ENCODE measurements around the gene HMCN2.

Gene HMCN2

DNA sequence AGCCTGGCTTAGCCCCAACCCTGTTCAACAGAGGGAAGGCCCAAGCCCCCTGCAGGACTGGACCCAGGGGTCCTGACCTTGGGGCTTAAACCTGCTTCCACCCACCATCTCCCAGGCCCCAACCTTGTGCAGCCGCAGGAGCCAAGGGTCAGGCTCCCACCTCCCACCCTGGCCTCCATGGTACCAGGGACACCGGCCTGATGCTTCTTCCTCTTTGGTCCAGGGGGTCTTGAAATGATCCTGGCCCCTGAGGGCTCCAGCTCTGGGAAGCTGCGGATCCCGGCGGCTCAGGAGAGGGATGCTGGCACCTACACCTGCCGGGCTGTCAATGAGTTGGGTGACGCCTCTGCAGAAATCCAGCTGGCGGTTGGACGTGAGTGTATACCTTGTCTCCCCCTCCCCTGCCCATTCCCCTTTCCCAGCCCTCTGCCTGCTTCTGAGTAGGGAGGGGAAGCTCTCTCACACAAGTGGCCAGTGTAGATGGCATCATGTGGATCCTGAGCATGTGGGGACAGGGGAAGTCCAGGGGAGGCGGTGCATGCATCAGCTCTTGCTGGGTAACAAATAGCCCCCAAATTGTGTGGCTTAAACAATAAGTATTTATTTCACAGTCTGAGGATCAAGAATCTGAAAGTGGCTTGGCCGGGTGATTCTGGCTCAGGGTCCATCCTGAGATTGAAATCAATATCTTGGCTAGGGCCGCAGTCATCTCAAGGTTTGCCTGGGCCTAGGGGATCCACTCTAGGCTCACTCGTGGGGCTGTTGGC, 44.3 kb downstream of the HMCN2 start:
- DNase-seq, result no peak

DNA sequence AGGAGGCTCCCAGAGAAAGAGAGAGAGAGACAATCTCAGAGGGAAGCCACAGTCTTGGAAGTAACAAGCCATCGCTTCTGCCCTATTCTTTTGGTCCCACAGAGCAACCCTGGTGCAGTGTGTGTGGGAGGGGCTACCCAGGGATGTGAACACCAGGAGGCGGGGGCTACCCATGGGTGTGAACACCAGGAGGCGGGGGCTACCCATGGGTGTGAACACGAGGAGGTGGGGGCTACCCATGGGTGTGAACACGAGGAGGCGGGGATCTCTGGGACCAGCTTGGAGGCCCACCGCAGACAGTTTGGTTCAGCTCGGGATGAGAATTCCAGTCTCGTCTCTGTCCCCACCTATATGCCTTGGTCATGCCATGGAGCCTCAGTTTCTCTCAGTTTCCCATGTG, 44.9 kb downstream of the HMCN2 start:
- no peak for DNase-seq

DNA sequence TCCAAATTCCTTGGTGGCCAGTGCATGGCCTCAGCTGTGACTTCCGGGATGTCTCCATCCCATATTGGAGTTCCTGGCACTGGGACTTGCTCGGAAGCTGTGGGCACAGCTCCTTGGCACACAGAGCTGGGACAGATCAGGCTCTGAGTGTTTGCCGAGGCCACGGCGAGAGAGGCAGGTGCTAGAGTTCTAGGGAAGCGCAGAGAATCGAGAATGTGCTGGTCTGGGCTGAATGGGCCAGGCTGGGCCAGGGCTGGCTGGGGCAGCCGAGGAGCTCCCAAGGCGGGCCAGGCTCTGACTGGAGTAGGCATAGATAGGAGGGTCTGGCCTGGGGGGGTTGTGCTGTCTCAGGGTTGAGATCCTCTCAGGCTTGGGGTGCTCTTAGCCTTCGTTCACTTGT, 45.4 kb downstream of the HMCN2 start:
- no peak for DNase-seq

DNA sequence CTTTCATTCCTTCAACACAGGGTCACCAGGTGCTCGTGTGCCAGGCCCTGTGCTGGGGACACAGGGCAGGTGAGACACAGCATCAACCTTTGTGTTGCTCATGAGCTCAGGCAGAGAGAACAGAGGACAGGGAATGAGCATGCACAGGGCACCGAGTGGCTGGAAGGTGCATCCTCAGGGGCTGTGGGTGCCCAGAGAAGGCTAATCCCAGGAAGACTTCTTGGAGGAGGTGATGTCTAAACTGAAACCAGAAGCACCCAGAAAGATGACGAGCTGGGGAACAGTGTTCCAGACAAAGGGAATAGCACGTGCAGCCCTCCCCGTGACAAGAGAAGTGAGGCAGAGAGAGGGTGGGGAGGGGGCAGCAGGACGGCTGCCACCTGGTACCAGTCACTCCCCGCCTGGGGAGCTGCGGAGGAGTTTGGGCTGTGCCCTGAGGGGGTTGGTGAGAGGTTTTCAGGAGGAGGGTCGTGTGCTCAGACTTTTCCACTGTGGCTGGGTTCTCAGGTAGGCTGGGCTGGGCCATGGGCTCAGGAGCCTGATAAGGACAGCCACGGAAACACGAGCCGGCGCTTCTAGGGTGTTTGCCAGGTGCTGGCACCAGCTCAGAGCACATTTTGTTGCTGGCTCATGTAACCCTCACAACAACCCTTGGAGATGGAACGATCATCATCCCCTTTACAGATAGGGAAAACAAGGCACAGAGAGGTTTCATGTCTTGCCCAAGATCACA, 46.0 kb downstream of the HMCN2 start:
- DNase-seq, result no peak

DNA sequence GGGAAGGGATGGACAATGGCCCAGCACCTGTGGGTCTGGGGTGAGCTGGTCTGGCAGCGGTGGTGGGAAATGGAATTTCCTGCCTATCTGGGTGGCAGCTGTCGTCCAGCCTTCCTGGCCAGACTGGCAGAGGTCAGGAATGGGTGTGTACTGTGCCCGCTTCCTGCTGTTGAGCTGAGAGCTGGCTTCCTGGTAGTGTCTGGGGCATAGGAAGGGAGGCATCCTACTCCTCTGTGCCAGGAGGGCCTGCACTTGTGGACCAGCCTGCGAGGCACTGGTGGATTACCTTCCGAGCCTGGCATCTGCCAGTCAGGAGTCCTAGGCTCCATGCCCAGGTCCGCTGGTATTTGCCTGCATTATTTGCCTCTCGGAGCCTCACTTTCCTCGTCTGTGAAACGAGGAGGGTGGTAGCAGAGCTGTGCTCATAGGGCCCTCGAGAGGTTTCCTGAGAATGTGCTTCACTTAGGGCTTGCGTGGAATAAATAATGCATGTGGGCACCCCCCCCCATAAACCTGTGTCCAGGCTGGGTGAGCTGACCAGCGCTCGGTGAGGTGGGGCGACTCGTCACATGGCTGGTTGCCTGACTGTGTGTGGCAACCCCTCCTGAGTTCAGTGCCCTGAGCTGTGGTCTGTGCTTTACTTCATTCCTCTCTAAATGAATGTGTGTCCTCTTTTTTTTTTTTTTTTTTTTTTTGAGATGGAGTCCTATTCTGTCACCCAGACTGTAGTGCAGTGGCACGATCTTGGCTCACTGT, 47.7 kb downstream of the HMCN2 start:
- no peak for DNase-seq

DNA sequence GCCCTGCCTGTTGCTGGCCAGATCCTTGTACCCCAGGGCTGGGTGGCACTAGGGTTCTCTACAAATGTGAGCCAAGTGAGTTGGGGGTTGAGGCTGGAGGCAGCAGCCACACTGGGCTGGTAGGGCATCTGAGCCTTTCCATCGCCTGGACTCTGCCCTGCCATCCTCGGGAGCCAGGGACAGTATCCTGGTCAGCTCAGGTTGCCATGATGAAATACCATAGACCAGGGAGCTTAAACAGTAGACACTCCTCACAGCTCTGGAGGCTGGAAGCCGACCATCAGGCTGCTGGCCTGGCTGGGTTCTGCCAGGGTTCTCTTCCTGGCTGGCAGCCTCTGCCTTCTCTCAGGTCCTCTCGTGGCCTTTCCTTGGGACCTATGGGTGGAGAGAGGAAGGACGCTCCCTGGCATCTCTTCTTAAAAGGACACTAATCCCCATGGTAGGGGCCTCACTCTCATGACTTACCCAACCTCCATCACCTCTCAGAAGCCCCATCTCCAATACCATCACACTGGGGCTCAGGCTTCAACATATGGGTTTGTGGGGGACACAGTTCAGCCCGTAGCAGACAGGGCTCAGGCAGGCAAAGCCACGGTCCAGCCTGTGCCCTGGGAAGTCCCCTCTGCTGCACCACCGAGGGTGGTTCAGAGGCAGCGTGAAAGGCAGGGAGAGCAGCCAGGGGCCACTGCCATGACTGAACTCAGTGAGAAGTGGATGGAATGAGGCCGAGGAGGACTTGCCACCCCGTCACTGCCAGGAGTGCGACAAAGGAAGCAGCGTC, 50.1 kb downstream of the HMCN2 start:
- no peak for DNase-seq

DNA sequence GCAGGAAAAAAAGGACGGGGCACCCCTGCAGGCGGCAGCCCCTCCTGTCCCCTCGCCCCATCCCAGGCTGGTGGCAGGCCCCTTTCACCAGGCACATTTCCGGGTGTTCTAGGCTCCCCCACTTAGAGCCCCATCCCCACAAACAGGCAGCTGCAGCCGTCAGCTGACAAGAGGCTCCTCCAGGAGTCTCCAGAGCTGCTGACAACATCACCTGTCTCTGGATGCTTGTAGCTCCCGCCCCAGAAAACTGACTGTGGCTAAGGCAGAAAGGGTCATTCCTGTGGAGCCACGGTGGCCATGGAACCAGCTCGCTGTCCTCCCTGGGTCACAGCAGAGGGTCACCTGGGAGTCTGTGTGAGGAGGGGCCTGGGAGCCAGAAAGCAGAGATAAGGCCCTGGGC, 50.9 kb downstream of the HMCN2 start:
- DNase-seq, result no peak

DNA sequence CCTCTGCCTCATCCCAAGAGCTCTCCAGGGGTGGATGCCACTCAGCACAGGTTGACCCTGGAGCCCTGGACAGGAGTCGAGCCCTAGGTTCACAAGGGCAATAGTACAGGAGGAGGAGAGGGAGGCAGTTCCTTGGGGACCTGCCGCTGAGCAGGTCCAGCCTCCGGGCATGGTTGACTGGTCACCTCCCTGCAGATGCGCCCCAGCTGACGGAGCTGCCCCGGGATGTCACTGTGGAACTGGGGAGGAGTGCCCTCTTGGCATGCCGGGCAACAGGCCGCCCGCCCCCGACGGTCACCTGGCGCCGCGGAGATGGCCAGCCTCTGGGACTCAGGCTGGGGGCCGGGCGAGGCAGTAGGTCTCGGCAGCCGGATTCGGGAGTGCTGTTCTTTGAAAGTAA, 53.7 kb downstream of the HMCN2 start:
- DNase-seq, result no peak

DNA sequence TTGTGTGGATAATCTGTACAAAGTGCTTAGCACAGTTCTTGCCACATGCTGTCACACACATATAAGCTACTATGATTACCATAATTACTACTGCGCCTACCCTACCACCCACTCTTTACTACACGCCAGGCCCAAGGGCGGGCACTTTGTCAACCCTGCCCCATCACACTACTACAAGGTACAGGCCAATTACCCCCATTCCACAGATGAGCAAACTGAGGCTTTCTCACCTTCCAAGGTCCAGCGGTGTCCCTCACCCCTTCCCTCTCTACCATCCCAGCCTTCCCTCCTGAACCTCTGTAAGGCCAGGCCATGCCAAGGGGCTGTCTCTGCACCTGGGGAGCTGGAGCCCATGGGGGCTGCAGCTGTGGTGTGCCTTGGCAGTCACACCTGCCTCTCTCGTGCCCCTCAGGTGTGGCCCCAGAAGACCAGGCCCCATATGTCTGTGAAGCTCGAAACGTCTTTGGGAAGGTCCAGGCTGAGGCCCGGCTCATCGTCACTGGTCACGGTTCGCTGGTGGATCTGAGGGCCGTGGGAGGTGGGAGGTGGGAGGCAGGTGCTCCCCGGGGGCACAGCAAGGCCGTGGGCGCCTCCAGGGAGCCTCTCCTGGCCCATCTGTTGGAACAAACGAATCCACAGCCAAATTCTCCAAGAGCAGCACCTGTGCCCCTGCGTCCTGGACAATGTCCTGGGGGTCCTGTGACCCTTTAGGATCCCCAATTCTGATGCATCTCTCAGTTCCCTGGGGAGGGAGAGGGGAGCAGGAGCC, 54.6 kb downstream of the HMCN2 start:
- DNase-seq, result no peak

DNA sequence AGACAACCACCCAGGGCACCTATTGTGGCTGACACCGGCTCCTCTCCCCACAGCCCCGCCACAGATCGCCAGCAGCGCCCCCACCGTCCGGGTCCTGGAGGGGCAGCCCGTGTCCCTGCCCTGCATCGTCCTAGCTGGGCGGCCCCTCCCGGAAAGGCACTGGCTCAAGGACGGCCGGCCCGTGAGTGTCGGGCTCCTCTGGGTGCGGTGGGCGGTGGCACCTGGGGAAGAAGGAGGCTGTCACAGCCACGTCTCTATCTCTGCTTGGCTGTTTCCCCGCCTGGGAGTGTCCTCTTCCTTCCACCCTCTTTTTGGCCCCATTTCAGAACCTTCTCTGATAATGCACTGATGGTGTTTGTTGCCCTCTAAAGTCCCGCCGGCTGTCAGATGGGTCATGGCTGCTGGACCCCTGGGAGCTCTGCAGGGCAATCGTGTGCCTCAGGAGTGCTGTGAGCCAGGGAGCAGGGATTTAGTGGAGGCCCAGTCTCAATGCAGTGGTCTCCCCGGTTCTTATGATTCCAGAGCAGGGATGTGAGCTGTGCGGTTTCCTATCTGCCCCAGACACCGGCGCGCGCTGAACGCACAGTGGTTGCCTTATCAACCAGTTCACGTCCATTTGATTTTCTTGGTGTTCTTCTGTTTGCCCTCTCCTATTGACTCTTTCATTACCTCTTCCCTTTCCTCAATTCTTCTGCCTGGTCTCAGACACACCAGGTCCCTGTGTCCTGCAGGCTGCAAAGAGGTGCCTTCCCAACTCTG, 55.3 kb downstream of the HMCN2 start:
- DNase-seq, result no peak

DNA sequence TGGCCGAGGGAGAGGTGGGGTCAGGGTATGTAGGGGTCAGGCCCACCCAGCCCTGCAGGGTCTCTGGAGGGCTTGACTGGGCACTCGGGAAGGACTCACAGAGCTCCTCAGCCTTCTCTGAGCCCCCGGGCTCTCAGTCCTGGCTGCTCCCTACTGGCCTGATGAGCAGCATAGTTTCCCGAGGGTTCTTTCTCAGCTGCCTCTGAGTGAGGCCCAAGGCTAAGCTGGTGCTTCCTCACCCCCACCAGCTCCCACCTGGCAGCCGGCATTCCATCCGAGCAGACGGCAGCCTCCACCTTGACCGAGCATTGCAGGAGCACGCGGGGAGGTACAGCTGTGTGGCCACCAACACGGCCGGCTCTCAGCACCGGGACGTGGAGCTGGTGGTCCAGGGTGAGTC, 56.0 kb downstream of the HMCN2 start:
- no peak for DNase-seq

DNA sequence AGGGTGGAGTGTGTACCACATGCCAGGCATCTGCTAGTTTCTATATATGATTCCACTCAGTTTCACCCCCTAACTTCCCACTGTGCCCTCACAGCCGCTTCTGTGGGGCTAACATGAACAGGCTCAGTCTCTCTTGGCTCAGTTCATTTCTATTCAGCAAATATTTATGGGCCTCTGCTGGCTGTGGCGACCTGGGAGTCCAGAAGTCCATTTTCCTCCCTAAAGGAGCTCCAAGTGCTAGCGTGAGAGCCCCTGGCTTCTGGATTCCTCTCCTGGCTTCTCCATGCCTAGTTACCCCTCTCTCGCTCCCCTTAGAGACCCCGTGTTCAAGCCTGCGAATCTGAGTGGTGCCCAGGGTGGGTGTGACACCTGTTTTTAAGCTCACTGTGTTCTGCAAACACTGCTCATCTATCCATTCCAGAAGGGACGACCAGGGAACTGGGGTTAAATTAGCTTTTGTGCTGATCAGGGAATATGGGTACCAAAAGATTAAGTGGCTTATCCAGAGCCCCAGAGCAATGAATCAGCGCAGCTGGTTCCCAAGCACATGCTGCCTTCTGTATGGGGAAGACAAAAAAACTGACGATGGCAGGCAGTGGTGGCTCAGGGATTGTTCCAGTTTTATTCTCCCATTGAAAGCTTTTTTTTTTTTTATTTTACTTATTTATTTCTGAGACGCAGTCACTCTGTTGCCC, 57.6 kb downstream of the HMCN2 start:
- DNase-seq, result no peak

DNA sequence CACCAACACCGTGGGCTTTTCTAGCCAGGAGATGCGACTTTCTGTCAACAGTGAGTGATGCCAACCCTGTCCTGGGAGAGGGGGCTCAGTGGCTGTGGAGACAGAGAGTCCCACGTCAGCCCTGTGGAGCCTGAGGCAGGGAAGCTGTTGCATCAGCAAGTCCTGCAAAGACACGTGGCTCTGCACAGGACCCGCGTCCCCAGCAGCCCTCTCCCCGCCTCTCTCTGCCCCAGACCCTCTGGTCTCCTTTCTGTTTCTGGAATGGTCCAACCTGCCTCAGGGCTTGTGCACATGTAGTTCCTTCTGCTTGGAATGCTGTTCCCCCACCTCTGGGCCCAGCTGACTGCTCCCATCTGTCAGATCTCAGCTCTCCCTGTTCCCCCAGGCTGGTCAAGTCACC, 60.4 kb downstream of the HMCN2 start:
- DNase-seq, result no peak

DNA sequence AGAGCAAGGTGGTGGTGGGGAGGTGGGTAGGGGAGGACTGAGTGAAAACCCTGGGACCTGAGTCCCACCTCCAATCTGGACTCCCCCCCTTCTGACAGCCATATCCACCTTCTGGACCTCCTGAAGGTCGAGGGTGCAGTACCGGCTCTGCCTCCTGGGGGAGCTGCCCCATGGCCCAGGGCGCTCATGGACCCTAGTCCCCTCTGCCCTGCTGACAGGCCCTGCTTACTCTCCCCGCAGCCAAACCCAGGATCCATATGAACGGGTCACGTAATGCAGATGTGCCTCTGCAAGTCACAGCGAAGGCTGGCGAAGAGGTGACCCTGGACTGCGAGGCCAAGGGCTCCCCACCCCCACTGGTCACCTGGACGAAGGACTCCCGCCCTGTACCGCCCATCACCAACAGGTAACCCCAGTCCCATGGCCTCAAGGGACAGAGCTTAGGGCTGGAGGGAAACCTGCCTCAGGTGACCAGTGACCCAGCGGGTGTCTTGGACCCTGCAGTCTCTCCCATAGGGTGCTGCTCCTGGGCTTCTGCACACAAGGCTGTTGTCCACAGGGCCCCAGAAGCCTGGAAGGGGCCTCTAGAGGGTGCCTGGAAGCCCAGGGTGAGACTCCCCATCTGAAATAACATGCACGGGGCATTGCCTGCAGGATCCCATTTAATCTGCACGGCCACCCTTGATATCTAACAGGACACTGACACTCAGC, 61.7 kb downstream of the HMCN2 start:
- peak; percentile 43 for DNase-seq

DNA sequence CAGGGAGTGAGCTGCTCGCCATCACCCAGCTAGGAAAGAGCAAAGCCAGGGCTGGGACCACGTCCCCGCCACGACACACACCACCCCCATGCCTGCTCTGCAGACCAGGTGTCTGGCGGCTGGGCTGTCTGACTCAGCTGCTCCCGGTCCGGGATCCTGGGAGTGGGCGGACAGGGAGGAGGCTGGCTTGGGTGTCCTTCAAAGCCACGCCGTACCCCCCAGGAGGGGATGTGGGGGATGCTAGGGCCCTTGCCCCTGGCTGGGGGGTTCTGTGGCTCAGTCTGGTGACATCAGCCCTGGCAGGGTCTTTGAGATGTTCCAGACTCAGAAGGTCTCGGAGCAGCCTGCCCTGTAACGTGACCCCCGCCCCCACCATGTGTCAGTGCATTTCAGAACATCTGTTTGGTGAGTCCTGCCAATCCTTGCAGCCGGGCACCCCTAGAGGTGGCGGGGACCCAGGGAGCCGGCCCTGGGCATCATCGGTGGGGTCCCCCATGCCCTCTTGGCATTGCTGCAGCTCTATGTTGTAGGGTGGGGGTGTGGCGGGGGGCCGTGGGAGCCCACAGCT, 62.3 kb downstream of the HMCN2 start:
- no peak for DNase-seq

DNA sequence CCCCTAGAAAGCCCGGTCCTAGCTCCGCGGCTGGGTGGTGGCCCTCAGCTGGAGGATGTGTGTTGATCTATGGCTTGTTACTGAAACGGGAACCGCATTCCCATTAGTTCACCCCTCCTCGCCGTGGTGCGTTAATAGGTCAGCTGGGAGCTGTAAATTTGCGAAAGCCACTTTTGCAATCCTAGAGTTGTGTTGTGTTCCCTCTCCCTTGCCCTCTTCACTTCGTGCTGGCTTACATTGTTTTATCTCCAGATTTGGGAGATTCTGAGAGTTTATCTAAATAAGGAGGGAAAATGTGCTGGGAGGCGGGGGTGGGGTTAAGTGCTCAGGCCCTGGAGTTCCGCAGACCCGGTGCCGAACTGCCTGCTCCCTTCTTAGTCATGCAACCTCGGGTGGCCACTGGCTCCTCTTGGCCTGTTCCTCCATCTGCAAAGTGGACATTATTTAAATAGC, 62.8 kb downstream of the HMCN2 start:
- no peak for DNase-seq

DNA sequence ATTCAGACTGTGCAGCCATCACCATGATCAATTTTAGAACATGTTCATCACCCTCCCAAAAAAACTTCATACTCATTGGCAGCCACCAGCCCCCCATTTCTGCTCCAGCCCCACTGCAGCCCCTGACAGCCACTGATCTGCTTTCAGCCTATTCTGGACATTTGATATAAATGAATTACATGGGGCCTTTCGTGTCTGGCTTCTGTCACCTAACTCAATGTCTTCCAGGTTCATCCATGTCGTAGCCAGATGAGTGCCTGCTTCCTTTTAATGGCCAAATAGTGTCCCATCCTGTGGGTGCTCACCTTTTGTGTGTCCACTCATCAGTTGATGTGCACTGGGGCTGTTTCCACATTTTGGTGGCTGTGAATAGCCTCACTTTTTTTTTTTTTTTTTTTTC, 63.5 kb downstream of the HMCN2 start:
- no peak for DNase-seq

DNA sequence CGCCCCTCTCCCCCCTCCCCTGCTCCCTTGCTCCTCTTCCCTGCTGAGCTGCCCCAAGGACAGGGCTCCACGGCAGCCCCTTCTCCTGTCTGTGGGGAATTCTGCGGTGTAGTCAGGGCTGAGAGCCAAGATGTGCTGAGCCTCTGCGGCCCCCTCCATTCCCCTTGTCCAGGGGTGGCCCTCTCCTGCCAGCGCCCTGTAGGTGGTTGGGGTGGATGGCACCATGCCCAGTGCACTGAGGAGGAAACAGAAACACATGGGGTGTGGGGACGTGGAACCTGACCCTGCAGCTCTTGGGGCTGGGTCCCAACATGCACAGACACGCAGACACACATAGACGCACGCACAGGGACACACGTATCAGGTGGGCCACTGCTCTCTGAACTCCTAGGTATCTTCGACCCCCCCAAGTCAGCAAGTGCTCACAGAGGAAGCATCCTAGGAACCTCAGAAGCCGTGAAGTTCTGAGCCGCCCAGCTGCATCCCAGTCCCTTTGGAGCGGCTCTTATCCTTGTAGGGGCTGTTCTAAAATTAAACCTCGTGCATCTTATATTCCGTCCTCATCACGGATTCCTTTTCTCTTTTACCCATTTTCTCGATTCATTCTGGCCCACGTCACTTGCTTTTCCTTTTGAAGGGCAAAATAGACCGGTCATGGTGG, 64.8 kb downstream of the HMCN2 start:
- no peak for DNase-seq

DNA sequence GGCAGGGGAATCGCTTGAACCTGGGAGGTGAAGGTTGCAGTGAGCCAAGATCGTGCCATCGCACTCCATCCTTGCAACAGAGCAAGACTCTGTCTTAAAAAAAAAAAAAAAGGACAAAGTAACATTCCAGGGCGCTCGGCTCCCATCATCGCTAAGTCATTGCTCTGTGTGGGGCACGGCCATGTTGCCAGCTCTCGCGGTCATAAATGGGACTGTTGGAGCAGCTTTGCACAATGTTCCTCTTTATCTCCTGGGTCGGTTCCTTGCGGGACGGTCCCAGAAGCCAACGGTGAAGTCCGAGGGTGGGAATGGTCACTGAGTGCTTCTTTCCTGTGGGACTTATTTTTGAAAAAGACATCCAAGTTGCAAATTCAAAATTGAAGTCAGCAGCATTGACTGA, 65.5 kb downstream of the HMCN2 start:
- DNase-seq, result no peak

All from activated CD4-positive, alpha-beta T cell treated with anti-CD3 and anti-CD28 coated beads for 48 hours (primary cell).